ENCODE results near the gene PCBD1. TPM values are rescaled to one million over a fixed set of nuclear protein-coding genes. Genes with fewer than 3 reads are reported as not detected.

PCBD1 gene
- total RNA-seq, 1 experiment from 2014 or later, result 22.2 TPM

DNA sequence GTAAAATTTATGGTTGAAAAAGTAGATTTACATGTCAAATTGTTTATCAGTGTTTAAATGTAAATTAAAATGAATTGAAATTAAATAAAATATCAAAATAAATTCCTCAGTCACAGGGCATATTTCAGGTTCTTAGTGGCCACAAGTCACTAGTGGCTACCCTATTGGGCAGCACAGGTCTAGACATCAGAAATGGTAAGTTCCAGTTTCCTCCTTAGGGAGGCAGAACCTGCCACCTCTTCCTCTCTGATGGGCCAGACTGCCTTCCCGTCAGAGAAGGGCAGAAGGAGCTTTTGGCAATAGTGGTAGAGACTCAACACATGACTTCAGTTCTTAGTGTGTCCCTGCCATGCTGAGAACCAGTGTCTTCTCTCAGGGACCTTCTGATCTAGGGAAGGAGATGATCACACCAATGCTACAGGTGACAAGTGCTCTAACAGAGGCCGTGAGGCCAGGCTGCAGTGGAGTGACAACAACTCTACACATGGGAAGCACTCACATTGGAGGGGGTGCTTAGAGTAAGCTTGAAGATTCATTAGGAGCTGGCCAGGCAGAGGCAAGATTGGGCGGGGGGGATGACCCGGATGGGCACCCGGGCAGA, 14.4 kb upstream of the PCBD1 start:
- no peak for DNase-seq (ENCODE audit: low spot score)

DNA sequence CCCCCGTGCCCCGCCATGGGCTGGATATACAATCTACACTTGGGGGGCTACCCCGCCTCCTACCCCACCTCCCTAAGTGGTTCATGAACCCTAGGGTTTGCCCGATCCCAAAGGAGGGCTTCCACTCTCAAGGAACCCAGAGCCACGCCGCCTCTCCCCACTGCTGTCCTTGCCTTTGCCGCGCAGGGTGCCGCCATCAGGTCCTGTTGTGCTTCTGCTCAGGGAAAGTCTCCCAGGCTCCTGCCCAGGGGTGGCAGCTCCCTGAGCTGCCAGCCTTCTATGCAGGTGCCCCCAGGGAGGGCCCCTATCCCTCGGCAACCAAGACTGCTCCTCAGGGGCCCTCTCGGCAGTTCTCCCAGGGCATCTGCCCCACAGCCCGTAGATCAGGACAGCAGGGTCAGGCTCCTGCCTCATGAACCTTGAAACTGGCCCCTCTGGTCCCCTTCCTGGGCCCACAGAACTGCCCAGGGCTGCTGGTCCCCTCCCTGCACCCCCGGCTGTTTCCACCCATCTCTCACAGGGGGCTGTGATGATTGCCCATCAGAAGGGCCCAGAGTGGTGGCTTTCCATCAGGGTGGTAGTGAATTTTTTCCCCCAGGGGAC, 13.0 kb upstream of the PCBD1 start:
- no peak for DNase-seq (ENCODE audit: low spot score)

DNA sequence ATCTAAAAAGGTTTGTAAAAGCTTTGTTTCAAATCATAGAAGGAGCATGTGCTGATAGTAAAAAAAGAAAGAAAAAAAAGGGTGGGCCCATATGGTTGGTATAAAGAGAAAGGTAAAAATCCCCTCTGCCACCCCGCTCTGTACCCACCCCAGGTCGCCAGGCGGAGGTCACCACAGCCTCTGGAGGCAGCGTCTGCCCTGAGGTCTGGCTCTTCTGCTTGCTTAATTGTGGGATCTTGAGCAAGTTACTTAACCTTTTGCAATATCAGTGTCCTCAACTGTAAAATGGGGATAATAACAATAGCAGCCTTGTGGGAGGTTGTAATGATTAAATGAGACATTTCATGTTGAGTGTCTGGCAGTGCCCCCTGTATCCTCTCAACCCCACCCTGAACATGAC, 10.7 kb upstream of the PCBD1 start:
- DNase-seq (ENCODE audit: low spot score), result no peak

DNA sequence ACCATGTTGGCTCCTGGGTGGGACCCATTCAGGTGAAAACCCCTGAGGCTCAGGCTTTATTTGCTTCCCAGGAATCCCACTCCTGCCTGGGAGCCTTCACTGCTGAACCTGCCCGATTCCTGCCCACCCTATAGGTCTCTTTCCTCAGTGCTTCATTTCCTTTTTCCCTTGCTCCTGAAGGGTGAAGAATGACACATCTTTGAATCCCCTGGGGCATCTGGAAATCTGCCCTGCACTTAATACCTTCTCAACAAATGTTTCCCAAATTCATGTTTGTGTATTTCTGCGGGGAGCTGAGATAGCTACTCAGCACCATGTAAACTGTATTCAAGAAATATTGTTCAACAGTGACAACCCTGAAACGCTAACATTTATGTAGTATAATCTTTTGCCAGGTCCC, 10.3 kb upstream of the PCBD1 start:
- DNase-seq (ENCODE audit: low spot score), result no peak

DNA sequence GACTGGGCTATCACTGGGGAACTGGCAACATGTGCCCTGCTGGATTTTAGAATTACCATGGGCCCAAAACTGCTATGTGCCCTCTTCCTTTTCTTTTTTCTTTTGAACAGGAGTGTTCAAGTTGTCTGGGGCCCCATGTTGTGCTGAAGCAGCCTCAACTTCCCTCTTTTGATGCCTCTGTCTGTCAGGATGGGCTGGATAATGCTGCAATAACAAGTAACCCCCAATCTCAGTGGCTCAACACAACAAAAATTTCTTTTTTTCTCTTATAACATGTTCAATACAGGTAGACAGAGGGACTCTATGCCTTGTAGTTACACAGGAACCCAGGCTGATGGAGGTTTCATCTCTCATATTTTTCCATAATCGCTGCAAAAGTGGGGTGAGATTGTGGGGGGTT, 8.2 kb upstream of the PCBD1 start:
- no peak for DNase-seq (ENCODE audit: low spot score)

DNA sequence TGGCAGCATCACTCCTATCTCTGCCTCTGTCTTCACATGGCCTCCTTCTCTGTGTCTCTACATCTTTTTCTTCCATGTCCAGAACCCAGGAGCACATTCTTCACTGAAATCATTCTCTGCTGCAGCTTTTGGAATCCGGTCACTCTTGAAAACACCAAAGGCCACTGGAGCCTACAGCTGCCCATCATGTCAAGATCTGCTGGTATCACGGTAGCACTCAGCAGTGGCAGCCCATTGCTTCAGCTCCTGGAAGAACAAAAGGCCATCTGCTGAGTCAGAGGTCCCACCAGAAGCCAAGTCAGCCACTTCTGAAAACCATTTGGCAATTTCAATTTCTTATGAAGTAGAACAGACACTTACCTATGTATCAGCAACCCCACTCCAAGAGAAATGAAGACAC, 6.1 kb upstream of the PCBD1 start:
- no peak for DNase-seq (ENCODE audit: low spot score)

DNA sequence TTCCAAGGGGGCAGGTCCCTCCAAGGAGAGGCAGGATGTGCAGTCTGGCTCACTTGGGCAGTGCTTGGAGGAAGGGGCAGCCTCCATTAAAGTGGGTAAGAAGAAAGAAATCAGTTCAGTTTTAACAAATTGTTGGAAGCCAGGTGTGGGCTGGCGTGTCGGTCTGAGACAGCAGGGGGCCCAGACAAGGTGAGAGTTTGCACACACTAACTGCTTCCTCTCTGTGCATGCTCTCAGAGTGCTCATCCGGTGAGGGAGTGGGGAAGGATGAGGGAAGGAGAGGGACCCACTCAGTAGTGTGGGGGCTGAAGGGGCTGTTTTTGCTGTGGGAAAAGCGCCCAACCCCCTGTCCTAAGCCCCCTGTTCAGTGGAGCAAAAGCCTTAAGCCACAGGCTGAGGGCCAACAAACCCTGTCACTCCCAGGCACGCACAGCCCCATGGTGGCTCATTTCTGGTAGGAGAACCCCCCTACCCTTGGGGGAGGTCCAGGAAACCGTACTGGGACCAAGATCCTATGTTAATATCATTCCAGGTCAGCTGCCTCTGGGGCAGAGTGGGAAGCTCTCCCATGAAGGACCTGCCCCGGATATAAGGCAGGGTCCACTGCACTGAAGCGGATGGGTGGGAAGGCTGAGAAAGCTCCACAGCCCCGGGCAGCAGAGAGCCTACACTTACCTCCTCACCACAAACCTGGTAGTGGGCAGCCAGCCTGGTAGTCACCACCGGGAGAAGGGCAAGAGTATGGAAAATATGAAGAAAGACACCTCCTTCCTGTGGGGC, 5.1 kb upstream of the PCBD1 start:
- DNase-seq (ENCODE audit: low spot score), result no peak

DNA sequence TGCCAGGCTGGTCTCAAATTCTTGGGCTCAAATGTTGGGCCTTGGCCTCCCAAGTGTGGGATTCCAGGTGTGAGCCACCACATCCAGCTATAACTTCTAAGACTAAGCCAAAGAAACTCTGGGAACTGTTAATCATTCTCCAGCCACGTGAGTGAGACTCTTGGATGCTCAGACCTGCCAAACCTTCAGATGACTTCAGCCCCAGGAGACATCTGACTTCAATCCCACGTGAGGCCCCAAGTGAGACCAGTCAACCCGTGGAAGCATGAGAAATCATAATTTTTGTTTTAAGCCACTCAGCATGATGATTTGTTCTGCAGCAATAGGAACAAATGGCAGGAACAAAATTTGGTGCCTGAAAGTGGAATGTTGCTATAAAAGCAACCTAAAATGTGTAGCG, 4.3 kb upstream of the PCBD1 start:
- no peak for DNase-seq (ENCODE audit: low spot score)

DNA sequence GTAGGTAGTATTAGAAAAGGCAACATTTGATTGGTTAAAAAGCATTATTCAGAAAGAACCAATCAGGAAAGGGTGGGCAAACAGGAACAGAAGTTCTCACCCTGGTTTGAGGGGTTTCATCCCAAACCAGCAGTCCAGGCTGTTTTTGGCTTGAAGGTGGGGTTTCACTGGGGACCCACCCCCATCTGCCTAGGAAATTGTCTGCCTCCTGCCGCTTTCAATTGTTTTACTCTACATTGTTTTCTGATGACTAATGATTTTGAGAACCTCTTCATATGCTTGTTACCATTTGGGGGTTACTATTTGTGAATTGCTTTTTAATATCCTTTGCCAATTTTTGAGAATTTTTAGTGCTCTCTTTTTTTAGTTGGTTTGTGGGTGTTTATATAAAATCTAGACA, 3.3 kb upstream of the PCBD1 start:
- no peak for DNase-seq (ENCODE audit: low spot score)

DNA sequence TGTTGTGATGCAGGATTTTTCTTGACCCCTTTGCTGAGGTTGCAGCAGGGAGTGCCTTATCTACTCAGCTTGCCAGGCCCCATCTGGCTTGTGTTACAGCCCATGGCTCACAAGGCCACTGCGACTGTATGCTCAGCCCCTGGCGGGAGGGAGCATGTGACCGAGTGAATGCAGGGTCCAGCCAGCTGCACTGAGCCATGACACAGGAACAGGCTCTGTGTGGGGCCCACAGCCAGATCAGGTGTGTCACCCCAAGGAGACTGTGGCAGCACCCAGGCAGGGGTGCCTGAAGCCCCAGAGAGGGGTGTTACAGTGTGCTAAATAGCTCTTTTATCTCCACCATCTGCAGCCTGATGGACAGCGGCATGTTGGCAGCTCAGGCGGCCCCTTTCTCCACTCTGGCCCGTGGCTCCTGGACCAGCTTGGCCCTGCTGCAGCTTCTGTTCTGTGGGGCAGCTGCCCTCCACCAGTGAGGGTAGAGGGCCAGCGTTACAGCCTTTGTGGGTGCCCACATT, 2.6 kb upstream of the PCBD1 start:
- no peak for DNase-seq (ENCODE audit: low spot score)

DNA sequence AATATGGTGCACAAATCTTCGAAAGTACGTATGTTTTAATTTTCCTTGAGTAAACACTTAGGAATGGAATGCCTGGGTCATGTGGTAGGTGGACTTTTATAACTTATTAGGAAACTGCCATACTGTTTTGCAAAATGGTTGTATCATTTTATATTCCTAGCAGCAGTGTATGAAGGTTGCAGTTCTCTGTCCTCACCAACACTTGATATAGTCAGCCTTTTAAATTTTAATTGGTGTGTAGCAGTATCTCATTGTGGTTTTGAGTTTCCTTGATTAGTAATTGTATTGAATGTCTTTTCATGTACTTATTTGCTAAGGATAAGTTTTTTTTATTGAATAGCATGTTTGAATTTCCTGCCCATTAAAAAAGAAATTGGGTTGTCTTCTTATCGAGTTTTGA, 926 bp upstream of the PCBD1 start:
- DNase-seq (ENCODE audit: low spot score), result no peak

DNA sequence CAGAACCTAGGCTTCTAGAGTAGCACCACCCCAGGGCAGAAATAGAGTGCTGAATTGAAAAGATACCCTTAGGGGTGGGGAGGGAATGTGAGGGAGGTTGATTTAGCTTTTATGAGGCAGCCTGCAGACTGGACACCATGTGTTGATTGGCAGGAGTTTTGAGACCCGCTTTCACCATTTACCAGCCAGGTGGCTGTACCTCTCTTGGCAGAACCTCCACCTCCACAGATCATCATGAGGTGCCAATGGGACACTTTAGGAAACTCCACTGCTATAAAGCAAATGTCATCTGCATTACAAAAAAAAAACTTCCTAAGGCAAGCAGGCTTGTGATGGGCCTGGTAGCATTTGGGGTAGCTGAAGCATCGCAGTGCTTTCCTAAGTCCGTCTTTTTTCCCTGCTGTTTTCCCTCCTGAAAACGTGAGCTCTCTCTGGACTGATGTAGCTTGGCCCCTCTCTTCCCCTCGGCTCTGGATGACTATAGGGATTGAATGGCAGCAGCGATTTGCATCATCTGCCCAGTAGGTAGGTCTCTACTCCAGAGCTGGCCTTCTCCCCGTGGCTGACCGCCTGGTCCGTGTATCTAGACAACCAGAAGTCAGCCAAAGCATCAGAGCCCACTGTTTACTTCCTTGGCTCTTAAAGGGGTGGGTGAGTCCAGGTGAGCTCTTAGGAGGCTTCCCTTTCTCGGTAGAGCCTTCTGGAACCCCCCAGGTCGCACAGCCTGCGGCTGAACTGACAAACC, 1.3 kb downstream of the PCBD1 start:
- DNase-seq (ENCODE audit: low spot score), result no peak

DNA sequence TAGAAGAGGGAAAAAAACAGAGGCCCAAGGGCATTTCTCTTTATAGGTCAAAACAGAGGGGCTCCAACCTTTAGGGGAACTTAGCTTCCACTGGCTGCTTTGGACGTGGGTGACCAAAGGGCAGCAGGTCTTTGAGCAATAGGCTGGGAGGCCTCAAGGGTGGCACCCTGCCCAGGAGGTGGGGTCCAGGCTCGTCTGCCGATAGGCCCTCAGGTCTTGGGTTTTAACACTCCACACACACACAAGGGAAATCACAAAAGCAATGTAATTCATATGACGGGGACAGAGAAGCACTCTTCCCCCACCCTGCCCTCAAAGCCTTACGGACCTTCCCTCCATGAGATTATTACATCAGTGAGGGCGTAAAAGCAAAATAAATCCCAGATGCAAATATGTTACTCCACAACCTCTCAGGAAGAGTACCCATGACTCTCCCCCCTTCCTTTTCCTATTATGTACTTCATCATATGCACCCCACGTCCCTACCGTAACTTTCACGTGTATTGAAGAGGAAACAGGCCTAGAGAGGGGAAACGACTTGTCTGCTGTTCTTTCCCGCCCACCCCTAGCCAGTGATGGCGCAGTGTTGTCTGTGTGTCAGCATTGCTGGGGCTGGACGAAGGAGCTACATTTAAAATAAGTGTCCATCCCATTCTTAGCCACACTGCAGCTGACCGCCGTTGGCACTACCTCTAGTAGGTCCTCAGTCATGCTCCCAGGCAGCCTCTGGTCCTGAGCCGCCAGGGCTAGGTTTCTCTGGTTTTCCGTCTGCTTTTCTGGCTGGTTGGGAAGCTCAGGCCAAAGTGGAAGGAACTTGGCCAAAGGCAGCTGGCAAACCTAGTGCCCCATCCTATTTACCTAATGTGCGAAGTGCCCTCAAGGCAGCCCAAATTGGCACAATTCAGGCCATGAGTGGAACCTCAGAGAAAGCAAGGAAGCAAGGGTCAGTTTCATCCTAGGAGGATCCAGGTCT, 2.1 kb downstream of the PCBD1 start:
- no peak for DNase-seq (ENCODE audit: low spot score)

DNA sequence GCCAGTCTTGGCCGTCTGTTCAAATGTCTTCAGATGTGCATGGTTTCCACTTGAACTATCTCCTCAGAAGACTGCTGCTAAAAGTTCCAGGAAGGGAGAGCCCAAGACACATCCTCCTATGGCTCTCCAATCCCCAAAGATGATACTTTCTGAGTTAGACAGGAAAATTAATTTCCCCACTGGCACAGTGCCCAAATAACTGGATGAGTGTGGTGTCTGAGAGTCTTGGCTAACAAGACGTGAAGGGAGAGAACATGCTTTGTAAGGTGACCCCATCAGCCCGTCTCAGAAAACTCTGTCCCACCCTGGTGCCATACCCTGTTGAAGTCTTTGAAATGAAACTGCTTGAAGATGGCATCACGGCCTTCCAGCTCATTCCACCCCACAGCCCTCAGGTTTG, 2.9 kb downstream of the PCBD1 start:
- DNase-seq (ENCODE audit: low spot score), result no peak

DNA sequence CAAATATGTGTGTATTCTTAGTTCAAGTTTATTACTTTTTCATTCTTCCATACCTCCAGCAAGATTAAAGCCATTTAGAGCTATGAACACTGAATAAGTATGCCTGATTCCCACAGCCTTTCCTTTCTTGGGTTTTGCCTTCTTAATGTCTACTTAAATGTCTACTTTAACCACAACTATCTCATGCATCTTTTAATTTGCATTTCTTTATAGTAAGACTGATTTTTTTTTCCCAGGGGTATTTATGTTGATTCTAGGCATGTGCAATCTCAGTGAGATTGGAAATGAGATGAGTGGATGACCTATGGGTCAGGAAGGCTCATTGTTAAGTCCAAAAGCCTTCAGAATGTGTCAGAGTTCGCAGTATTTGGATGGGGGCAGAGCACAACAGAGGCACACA, 3.6 kb downstream of the PCBD1 start:
- no peak for DNase-seq (ENCODE audit: low spot score)

DNA sequence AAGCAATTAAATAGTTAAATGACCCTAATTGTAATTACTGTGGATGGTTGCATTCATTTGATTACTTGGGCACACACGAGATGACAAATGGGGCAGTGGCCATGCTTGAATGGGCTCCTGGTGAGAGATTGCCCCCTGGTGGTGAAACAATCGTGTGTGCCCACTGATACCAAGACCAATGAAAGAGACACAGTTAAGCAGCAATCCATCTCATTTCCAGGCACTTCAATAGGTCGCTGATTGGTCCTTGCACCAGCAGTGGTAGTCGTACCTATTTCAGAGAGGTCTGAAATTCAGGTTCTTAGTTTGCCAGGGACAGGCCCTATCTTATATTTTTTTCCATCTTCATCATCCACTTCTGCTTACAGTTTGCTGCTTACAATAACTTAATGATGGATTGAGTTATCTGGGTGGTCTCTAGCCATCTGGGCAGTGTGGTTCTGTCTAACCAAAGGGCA, 8.3 kb downstream of the PCBD1 start:
- DNase-seq (ENCODE audit: low spot score), result peak; percentile 68

DNA sequence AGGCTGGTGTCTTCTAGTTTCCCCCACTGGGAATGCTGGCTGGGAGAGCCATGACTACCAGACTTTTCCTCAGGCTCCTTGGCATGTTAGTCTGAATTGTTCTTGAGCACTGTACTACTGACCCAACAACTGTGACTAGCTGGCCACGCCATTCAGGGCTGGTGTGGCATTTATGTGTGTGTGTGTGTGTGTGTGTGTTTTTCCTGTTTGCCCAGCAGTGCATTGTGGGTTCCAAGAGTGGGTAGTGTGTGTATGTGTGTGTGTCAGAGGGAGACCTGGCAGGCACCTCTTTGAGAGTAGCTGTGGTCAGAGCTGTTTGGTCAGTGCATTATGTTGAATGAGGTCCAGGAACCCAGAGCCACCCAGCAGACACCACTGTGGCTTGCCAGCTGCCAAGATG, 9.2 kb downstream of the PCBD1 start:
- no peak for DNase-seq (ENCODE audit: low spot score)

DNA sequence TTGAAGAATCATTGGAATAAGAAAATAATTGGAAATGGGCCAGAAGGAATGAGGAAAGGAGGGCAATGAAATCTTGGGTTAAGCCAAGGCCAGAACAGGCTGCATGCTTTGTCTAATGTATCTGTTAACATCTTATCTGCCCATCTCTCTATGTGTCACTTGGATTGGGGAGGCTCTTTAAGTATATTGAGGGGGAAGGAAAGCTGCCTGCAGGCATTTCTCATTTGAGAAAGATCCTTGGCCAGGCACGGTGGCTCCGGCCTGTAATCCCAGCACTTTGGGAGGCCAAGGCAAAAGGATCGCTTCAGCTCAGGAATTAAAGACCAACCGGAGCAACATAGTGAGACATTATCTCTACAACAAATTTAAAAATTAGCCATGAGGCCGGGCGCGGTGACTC, 14.3 kb downstream of the PCBD1 start:
- no peak for DNase-seq (ENCODE audit: low spot score)

DNA sequence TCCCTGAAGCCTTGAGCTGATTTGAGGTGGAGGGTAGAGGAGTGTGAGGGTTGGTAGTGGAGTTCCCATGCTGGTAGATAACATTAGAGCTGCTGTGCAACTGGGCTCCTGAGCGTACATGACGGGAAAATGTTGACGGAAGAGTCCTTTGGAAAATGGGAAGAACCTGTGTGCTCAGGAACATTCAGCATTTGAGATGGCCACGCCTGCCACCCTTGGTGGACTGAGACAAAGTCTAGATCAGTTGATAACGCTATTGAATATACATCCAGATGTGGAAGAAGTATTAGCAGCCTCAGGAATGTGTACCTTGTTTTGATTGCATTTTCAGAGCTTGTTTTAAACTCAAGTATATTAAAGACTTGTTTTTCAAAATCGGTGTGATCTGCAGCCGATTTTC, 16.1 kb downstream of the PCBD1 start:
- no peak for DNase-seq (ENCODE audit: low spot score)

DNA sequence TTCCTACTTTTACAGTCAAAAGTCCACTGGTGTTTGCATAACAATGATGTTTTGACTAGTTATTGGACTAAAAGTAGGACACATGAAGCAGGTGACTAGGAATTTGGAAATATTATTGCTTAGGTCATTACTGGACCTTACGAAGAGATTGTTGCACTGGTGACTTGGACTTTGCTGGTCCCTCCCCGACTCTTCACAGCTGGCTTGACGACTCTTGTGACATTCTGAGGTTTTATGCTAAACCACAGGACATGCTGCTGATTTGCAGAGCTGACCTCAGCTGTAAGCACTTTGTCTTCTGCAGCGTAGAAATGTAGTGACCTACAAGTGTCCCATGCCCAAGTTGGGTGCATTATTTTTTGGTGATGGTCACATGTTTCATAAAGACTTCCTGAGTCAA, 21.9 kb downstream of the PCBD1 start:
- peak; percentile 47 for DNase-seq (ENCODE audit: low spot score)

DNA sequence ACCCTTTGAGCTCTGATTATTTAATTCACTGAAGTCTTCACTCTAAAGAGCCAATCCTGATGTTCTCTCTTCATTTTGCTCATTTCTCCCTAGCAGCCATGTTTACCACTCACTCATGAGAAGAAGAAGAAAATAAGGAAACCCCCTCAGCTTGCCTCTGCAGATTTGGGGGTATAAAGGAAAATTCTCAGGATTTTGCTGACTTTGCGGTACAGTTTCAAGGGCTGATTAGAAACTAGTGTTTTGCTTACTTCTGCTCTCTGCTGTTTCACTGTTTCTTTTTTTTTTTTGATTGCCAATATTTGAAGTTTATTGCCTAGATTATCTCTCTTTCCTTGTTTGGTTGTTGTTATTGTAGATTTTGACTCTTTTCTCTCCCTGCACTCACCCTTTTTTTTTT, 23.4 kb downstream of the PCBD1 start:
- no peak for DNase-seq (ENCODE audit: low spot score)

All from H4 (cell line).